HepG2 (cell line): ENCODE results near the gene PRDM15. TPM values are rescaled to one million over a fixed set of nuclear protein-coding genes. Genes with fewer than 3 reads are reported as not detected.
A peak's percentile ranks its signal among the peaks of the same experiment; 100 is the strongest.

Source experiments
- ATAC-seq: fragments of 200-7000 bp; cut with Tn5 transposase; 3 replicates; pipeline ENCODE4 v1.9.1; 2020; ENCODE audit warnings: mild to moderate bottlenecking, moderate library complexity
- BruUV-seq: library from RNA; stranded (reverse); fragments of 400-500 nt; replicated peaks from 2 replicates; lab custom pipeline; 2021; lab: Mats Ljungman, UMichigan
- CTCF ChIA-PET: fragments of 300-600 bp; formaldehyde crosslinking; extraction: SDS; loops from one replicate; lab custom pipeline; 2021; ENCODE audit warnings: low total read pairs, inconsistent platforms, low intra/inter-chr PET ratio; lab: Yijun Ruan, JAX
- POLR2A ChIA-PET: fragments of 350-600 bp; sonication (Branson Sonifier 250); formaldehyde crosslinking; loops from one replicate; lab custom pipeline; 2020; ENCODE audit warnings: antibody characterized with exemption, inconsistent platforms; lab: Yijun Ruan, JAX
- DNase-seq: peaks from one replicate; pipeline ENCODE4 v3.0.0-alpha.2; 2015; ENCODE audit warnings: low spot score
- FAIRE-seq: peaks from 3 replicates; lab custom pipeline; 2011; peaks lifted over from hg19 to GRCh38; lab: Jason Lieb, UNC
- H2AFZ ChIP-seq: one replicate; pipeline ENCODE4 v1.6.1; 2011; ENCODE audit warnings: low read length, inconsistent platforms
- H3K27ac ChIP-seq: fragments of 300-600 bp; 3 replicates; pipeline ENCODE4 v1.8.0; 2011; ENCODE audit warnings: mixed run types, mild to moderate bottlenecking, mixed read lengths, low read length, inconsistent platforms; ENCODE audit not compliant: insufficient read depth; ENCODE audit errors: extremely low read length
- H3K27me3 ChIP-seq, 2 experiments: fragments of 200-600 bp in 1 of 2; 2 replicates in 1 of 2; 3 replicates in 1 of 2; pipeline versions ENCODE4 v1.6.0 to v1.8.0; 2011; ENCODE audit warnings: low read length in 2 of 2, mild to moderate bottlenecking in 2 of 2, moderate library complexity in 2 of 2, inconsistent platforms in 1 of 2; ENCODE audit not compliant: insufficient read depth in 2 of 2, control insufficient read depth in 1 of 2
- H3K36me3 ChIP-seq, 2 experiments: fragments of 200-600 bp in 1 of 2; replicated peaks in 1 of 2; 2 replicates in 1 of 2; 3 replicates in 1 of 2; pipeline versions ENCODE4 v1.5.1 to v1.8.0; 2011; ENCODE audit warnings: low read length in 2 of 2, inconsistent platforms in 1 of 2; ENCODE audit not compliant: insufficient read depth in 2 of 2, control insufficient read depth in 1 of 2
- H3K4me1 ChIP-seq: 2 replicates; pipeline ENCODE4 v1.5.1; 2012; ENCODE audit warnings: low read length, inconsistent platforms; ENCODE audit not compliant: insufficient read depth
- H3K4me2 ChIP-seq: 2 replicates; pipeline ENCODE4 v1.6.0; 2011; ENCODE audit warnings: low read depth, low read length, inconsistent platforms
- H3K4me3 ChIP-seq, 3 experiments: fragments of 200-600 bp in 1 of 3; sonication (generic), shearing (Covaris generic) in 1 of 3; replicated peaks in 1 of 3; 2 replicates each; pipeline ENCODE4 v1.5.1; 2011 to 2016; ENCODE audit warnings: low read length in 3 of 3, inconsistent platforms in 2 of 3, low read depth in 2 of 3, mild to moderate bottlenecking in 2 of 3, control low read depth in 1 of 3, mixed read lengths in 1 of 3; ENCODE audit not compliant: insufficient read depth in 1 of 3
- H3K79me2 ChIP-seq: one replicate; pipeline ENCODE4 v1.6.1; 2011; ENCODE audit warnings: low read length, inconsistent platforms; ENCODE audit not compliant: insufficient read depth
- H3K9ac ChIP-seq: 2 replicates; pipeline ENCODE4 v1.6.0; 2011; ENCODE audit warnings: mild to moderate bottlenecking, low read depth, low read length, inconsistent platforms; ENCODE audit not compliant: insufficient read depth
- H3K9me3 ChIP-seq: 2 replicates; pipeline ENCODE4 v1.5.1; 2012; ENCODE audit warnings: mild to moderate bottlenecking, low read length
- H4K20me1 ChIP-seq: 2 replicates; pipeline ENCODE4 v1.6.0; 2011; ENCODE audit warnings: inconsistent platforms, mild to moderate bottlenecking, low read length, moderate library complexity; ENCODE audit not compliant: insufficient read depth
- HNRNPH1 ChIP-seq: fragments of 200-400 bp; formaldehyde crosslinking; optimal IDR thresholded peaks from 2 replicates; pipeline ENCODE3; 2017; ENCODE audit warnings: mild to moderate bottlenecking, low read depth, low read length
- MAX ChIP-seq: IDR thresholded peaks from 2 replicates; pipeline ENCODE4 v1.6.1; 2012; ENCODE audit warnings: inconsistent platforms
- MNT ChIP-seq: fragments of 450-650 bp; IDR thresholded peaks from 2 replicates; pipeline ENCODE4 v1.6.1; 2016
- ZMYM2 ChIP-seq: sonication (generic); formaldehyde crosslinking; IDR thresholded peaks from 2 replicates; pipeline ENCODE4 v1.8.0; 2022; ENCODE audit warnings: mild to moderate bottlenecking, missing genetic modification reagents
- ZNF510 ChIP-seq: sonication (generic); formaldehyde crosslinking; IDR thresholded peaks from 2 replicates; pipeline ENCODE4 v1.4.0; 2020; ENCODE audit warnings: low read depth, mild to moderate bottlenecking, missing genetic modification reagents
- ZNF512B ChIP-seq: sonication (generic); formaldehyde crosslinking; IDR thresholded peaks from 2 replicates; pipeline ENCODE4 v1.5.1; 2020; ENCODE audit warnings: missing genetic modification reagents, mild to moderate bottlenecking, borderline replicate concordance
- ZNF777 ChIP-seq: sonication (generic); formaldehyde crosslinking; IDR thresholded peaks from 2 replicates; pipeline ENCODE4 v1.4.0; 2020; ENCODE audit warnings: missing genetic modification reagents
- WGBS: methylation state at CpG from one replicate; pipeline ENCODE4 v1.1.6; 2017; ENCODE audit warnings: low lambda C conversion rate; 5-methylcytosine and 5-hydroxymethylcytosine counted together
- in situ Hi-C: cut with HindIII; loops from 2 replicates; pipeline ENCODE4 v1.10.0; 2017; ENCODE audit warnings: low pct_unique_long_range_greater_than_20kb; ENCODE audit not compliant: extremely low pct_ligation_motif_present
- intact Hi-C: fragments of 100-400 bp; cut with micrococcal nuclease; formaldehyde crosslinking; loops from one replicate; pipeline ENCODE4 v1.10.0; 2022; ENCODE audit not compliant: unreplicated experiment
- polyA plus RNA-seq, 8 experiments: library from polyadenylated mRNA; depleted of rRNA in 3 of 8; stranded (reverse) in 7 of 8; unstranded in 1 of 8; fragments of >200 nt; fragmentation: Illumina TruSeq in 4 of 8; extraction: Trizol in 4 of 8; gene quantifications; 2 replicates each; pipeline versions ENCODE4 v1.2.1 to v1.2.3, GENCODE V29; 2011 to 2016; ENCODE audit warnings: low read depth in 4 of 8, missing spikeins in 1 of 8, mixed read lengths in 1 of 8; ENCODE audit not compliant: insufficient read depth in 1 of 8
- total RNA-seq, 5 experiments: library from RNA; depleted of rRNA; stranded (reverse); fragments of >200 nt; fragmentation: Illumina TruSeq; extraction: Trizol; gene quantifications; 2 replicates each; pipeline ENCODE4 v1.2.3, GENCODE V29; 2016; ENCODE audit warnings: low read depth in 1 of 5

Gene PRDM15
- total and polyA plus RNA-seq, 2 of the 13 experiments (the other 11 are each of a cell fraction or from before 2014, with no cell fraction given) = 4.0 to 6.9 TPM

GRCh38 chr21:41779659-41780058 lies 99.5 kb downstream of the PRDM15 start:
- Histone ChIP-seq H3K4me2 (peak overlapping the region; percentile 87), H3K9me3 (no peaks in the 10 kb centered on the region)
- in situ Hi-C loops = loop anchor here (5.0 kb wide), 1 partner anchor 167 kb away; no protein-coding TSS in a partner anchor
- TF ChIP-seq ZNF512B (CRISPR knock-in tag) (no peak), HNRNPH1 (no peak), MNT (no peak), ZNF510 (CRISPR knock-in tag) (no peak), ZMYM2 (no peak), ZNF777 (CRISPR knock-in tag) (no peak), MAX (0 out of 2 replicates have a peak, but pooled peaks have one; percentile 2)
- TF ChIP-seq, all 625 proteins: peak for 1
- Histone ChIP-seq H3K9ac (no peak overlapping the region), H3K4me1 (peaks cover 50% of the 10 kb centered on the region), H3K79me2 (no peaks in the 10 kb centered on the region), H2AFZ (no peak overlapping the region), H3K27me3 (peaks cover 4 to 24% of the 10 kb centered on the region in 2 experiments; a peak in 4 of 5 replicates), H3K27ac (no peak overlapping the region), H3K36me3 (no peaks in the 10 kb centered on the region), H3K4me3 (peak overlapping the region in 2 of 3 experiments; percentile 41; a peak in 4 of 6 replicates), H4K20me1 (no peaks in the 10 kb centered on the region)
- no peak for DNase-seq
- 4% methylated on average over 5 of the region's 5 CpGs for WGBS
- intact Hi-C loops = loop anchor here (1.0 to 2.0 kb wide), 2 partner anchors 37 to 169 kb away; no protein-coding TSS in a partner anchor
- no TSS peak for BruUV-seq
- FAIRE-seq = no peak
- CTCF ChIA-PET = interaction anchor here (2.0 to 4.1 kb wide), 2 partner anchors 116 to 168 kb away, joined by 7 to 51 read pairs; no protein-coding TSS in a partner anchor
- POLR2A ChIA-PET = no interaction called here
- peak; percentile 12; the same call in 2 of the 3 replicates for ATAC-seq
